ENCODE results near the gene NXF1.
"Not testable (repeated sequence)": the region's sequence is repeated elsewhere in the genome, so short reads cannot be mapped to it uniquely, and the experiment has no call there.

Gene NXF1

GRCh38 chr11:62805076-62805892 lies at the start of gene NXF1:
NXF1 (minus strand) TSS chr11:62805440; CDS start chr11:62805356, 84 bp downstream.
- DNase-seq: peak; percentile 55 to 91

GRCh38 chr11:62854013-62854824 lies 49.0 kb upstream of the NXF1 start:
- DNase-seq: no peak

GRCh38 chr11:62853279-62853965 lies 48.2 kb upstream of the NXF1 start:
- DNase-seq: no peak

GRCh38 chr11:62852523-62853188 lies 47.4 kb upstream of the NXF1 start:
- DNase-seq: no peak

- no peak for DNase-seq
Measured at GRCh38 chr11:62851807-62852522, 46.7 kb upstream of the NXF1 start.

- DNase-seq: no peak
Measured at GRCh38 chr11:62850911-62851806, 45.9 kb upstream of the NXF1 start.

GRCh38 chr11:62847767-62848314 lies 42.6 kb upstream of the NXF1 start:
- no peak for DNase-seq

GRCh38 chr11:62846177-62846576 lies 40.9 kb upstream of the NXF1 start:
- DNase-seq: no peak

GRCh38 chr11:62844154-62844553 lies 38.9 kb upstream of the NXF1 start:
- DNase-seq: no peak

- no peak for DNase-seq
Measured at GRCh38 chr11:62843466-62843865, 38.2 kb upstream of the NXF1 start.

GRCh38 chr11:62842891-62843290 lies 37.7 kb upstream of the NXF1 start:
- DNase-seq: not testable (repeated sequence)

- DNase-seq: no peak
Measured at GRCh38 chr11:62842171-62842741, 37.0 kb upstream of the NXF1 start.

- peak; percentile 97 to 100 for DNase-seq
Measured at GRCh38 chr11:62841361-62842170, 36.3 kb upstream of the NXF1 start.

- peak; percentile 98 for DNase-seq
Measured at GRCh38 chr11:62840721-62841360, 35.6 kb upstream of the NXF1 start.

GRCh38 chr11:62839050-62839945 lies 34.1 kb upstream of the NXF1 start, which contains the start of gene WDR74:
WDR74 (minus strand) TSS chr11:62839590; CDS start chr11:62839570, 20 bp downstream.
- peak; percentile 65 to 86 for DNase-seq

- DNase-seq: no peak
Measured at GRCh38 chr11:62835336-62835735, 30.1 kb upstream of the NXF1 start.

Measured in SW 1271 (cell line).